GM19468 (cell line): ENCODE measurements around the gene LRRC18.

Source experiments
- ATAC-seq: cut with Tn5 transposase; IDR thresholded peaks from one replicate; pipeline ENCODE4 v1.9.1; 2021; ENCODE audit warnings: mild to moderate bottlenecking, moderate library complexity, moderate number of reproducible peaks; ENCODE audit not compliant: unreplicated experiment; ENCODE audit errors: extremely low read depth

Gene LRRC18

DNA sequence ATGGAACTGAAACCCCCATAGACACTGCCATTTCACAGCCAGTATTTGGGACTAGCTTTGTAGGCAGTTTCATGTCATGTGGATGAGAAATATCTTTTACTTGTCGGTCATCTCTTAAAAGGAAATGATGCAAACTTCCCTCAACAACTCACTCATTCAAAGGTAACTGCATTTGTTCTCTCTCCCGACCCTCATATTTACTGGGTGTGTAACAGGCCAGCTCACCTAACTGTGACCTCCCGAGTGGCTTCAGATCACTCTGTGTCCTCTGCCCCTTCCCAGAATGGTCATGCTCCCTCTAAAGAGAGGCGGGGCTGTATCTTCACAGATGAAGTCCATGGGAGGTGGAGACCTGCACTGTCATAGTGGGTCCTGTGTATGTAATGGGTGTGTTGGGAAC is 14.7 kb downstream of the LRRC18 start:
- no peak for ATAC-seq

- ATAC-seq, result no peak
These were observed 15.9 kb downstream of the LRRC18 start for GRCh38 chr10:48923748-48924147.

DNA sequence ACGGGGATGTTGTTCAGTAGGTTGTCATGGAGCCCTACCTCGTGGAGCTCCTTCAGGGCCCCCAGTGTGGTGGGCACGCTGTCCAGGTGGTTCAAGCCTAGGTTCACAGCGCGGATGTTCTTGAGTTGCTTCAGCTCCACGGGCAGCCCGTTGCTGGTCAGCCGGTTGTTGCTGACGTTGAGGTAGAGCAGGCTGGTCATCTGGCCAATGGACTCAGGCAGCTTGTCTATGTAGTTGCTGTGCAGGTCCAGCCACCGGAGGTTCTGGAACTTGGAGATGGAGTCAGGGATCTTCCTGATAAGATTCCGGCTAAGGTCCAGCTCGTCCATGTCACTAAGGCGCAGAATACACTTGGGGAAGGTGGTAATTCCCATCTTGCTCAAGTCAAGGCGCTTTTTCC is 26.0 kb downstream of the LRRC18 start:
- ATAC-seq, result no peak

DNA sequence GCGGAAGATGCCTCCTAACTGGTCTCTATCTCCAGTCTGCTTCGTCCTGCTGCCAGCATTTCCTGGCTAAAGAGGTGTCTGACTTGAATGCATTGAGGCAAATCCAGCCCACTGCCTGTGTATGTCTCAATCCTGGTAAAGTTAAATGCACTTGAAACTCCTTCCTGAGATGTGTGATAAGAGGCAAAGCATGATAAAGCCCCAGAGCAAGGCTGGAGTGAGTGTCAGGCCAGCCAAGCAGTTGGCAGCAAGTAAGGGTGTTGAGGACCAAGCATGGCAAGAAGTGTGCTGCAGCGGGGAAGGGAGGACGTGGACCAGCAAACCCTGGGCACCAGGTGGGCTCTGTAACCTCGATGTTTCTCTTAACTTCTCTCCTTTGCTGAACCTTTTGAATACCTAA is 29.1 kb downstream of the LRRC18 start:
- no peak for ATAC-seq

- ATAC-seq, result no peak
These were observed 31.9 kb downstream of the LRRC18 start for GRCh38 chr10:48907730-48908129.

DNA sequence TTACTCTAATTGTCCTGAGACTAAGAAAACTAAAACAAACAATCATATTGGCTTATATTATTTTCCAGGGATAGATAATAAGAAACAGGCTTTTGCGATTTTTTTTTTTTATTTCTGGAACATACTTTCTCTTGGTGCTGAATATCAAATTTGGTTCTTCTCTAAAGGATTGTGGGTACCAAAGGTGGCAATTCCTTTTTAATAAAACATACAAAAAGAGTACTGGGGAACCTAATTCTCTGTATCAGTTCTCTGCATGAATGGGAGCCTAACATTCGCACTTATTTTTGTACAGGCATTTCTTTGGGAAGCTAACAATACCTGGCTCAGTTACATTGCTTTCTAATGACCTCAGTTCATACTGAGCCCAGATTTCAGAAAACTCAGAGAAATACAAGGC is 32.8 kb downstream of the LRRC18 start:
- ATAC-seq, result no peak

- no peak for ATAC-seq
These were observed 34.3 kb downstream of the LRRC18 start for GRCh38 chr10:48905311-48905710.

- no peak for ATAC-seq
These were observed 34.8 kb downstream of the LRRC18 start for GRCh38 chr10:48904861-48905260.

DNA sequence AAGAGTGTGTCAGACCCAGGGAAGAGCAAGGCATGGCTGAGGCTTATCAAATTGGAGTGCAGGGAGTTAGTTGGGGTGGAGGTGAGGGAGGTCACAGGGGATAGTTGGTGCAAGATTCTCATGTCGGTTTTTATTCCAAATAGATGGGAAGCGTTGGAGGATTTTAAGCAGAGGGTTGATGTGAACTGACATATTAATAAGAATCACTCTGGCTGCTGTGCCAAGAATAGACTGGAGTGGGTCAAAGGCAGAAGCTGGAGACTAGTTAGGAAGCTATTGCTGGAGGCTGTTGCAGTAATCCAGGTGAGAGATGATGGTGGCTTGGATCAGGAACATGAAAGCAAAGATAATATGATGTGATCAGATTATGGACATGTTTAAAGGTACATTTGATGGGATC is 36.5 kb downstream of the LRRC18 start:
- ATAC-seq, result no peak

DNA sequence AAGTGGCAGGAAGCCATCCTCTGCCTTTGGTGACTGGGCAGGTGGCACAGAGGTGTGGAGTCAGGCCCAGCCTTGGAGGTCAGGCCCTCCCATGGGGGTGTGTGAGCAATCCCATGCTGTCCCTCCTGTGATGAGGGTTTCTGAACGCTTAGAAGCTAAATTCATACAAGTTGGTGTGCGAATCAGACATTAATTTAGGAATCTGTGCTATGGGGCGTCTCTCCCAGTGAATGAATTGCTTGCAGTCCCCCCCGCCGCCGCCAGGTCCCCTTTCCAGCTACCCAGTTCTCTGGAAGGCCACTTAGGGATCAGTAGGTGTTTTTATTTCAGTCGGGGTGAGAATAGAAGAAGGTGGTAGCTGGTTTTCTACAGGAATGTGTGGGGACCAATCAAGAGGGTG is 37.5 kb downstream of the LRRC18 start:
- no peak for ATAC-seq

DNA sequence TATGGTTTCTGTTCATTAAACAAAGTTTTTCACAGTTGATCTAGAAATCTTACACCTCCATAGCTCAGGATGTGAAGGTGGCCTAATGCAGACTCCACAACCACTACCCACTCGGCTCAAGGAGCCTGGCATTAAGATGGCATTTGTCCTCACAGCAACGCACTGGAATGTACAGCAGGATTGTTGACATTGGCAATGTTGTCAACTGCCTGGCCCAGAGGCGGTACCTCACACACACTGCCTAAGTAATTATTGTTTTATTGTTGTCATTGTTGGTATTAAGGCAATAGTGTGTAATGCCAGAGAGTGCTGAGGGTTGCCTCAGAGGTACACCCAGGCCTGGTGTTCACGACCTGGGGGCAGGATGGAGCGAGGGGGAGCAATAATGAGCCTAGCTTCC is 38.3 kb downstream of the LRRC18 start:
- no peak for ATAC-seq

DNA sequence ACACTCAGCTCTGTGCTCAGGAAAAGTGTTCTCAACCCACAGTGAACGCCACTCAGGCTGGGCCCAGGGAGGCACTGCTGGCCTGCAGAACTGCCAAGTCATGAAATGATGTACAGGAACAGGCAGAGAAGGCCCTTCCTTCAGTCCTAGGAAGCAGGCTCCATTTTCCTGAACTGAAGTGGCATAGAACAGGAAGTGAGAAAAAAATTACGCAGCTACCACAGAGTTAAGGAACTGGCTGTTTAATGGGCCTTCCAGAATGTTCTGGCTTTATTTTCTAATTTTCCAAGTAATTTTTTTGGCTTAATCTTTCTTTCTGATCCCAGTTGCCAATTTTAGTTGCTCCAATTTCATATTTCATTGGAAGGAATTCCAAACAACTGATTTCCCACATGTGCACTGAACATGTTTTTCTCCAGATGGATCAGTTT is 39.3 kb downstream of the LRRC18 start:
- no peak for ATAC-seq

GRCh38 chr10:48899781-48900180 is 39.9 kb downstream of the LRRC18 start:
- ATAC-seq, result no peak

DNA sequence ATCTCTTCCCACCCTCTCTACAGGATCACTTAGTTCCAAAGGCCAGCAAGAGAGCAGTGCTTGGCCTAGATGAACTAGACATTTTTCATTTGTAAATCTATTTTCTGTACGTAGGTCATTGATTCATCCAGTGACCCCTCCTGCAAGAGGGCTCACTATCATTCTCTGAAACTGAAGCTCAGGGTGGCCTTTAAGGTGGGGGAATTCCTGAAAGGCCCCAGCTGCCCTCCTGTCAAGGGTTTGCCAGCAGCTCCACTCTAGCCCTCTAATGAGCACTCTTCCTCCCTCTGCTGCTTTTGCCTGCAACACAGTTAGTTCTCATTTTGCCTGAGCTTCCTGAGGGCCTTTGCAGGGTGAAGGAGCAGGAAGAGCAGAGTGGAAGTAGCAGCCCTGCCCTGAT is 41.2 kb downstream of the LRRC18 start:
- ATAC-seq, result no peak

DNA sequence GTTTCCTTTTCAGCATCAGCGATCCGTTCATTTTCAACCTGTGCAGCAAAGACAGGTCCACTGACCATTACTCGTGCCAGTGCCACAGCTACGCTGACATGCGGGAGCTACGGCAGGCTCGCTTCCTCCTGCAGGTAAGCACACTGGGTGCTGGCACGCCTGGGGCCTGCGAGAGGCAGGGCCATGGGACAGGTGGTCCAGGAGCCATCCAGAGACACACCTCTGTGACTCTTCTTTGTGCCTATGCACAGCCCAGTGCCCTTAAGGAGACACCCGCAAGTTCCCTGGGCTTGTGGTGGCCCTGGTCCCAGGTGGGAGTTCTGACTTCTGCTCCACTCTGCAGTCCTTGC is 42.2 kb downstream of the LRRC18 start:
- ATAC-seq, result no peak

DNA sequence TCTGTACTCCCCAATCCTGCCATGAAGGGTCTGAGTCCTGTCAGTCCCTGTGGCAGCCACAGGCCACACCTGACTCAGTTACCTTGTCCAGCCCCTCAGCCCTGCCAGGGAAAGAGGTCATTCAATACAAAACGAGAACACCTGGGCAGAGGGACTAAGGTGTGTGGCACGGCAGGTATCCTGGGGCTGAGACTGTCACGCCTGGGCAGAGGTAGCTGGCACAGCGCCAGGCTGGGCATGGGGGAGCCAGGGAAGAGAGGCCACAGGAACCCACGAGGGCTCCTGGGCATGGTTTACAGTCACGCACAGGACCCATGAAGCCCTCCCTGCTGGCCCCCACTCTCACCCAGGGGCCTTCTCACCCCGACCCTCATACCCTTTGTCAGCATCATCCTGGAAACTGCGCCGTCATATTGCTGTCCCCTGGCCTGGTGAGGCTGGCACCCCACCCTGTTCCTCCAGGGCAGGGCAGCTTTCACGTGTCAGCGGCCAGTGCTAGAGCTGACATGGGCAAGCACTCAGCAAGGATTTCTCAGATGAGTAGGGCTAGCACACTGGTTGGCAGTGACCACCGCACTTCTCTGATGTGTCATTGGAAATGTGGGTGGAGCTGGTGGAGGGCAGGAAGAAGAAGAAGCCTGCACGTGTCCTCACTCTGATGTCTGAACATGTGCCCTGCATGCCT is 42.7 kb downstream of the LRRC18 start:
- ATAC-seq, result no peak

DNA sequence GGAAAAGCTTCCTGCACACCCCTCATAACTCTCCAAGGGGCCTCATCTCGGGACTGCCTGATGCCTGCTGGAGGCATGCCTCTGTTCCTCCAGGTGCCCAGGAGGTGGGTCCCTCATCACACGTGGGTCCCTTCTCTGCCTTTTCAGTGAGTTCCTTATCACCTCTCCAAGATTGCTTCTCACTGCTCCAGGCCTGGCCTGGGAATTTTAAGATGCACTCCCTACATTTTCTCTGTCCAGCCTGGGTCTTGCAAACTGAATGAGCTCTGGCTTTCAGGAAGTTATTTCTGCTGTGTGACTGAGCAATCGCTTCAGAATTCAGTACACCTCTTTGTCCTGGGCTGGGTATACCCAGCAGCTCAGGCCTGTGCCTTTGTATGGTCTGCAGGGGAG is 43.8 kb downstream of the LRRC18 start:
- ATAC-seq, result no peak

- no peak for ATAC-seq
These were observed 44.5 kb downstream of the LRRC18 start for GRCh38 chr10:48894911-48895802.

DNA sequence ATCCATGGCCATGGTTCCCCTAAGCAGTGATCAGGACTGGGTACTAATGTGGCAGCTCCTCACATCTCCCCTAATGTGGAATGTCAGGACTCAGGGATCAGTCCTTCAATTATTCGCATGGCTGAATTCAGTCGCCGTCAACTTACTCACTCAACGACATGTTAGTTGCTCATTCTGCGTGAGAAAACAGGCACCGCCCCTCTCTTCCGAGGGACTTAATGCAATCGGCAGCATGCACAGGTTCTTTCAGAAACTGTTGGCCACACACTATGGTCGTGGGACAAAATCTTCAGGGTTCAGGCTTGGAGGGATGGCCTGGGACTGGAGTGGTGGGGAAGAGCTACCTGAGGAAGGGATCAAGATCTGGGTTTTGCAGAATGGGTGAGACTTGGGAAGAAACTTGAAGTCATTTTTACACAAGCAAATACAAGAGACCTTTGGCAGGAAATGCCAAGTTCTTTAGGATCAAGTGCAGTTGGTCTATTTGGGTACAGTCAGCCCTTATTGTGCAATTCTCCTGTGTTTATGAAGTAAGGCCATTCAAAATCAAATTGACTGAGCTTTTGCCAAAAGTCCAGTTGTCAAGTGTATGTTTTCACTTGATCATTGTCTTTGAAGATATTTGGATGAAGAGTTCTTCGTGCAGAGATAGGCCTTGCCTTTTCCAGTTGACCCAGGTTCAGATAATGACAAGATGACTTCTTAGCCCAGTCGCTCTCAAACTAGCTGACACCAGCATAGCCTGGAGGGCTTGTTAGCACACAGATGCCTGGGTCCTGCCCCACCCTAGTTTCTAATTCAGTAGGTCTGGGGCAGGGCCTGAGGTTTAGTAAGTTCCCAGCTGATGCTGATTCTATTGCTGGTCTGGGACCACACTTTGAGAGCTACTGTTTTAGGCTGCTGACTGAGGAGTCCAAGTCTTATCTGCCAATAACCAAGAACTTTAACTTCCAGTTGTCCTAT is 48.5 kb downstream of the LRRC18 start:
- no peak for ATAC-seq

GRCh38 chr10:48887982-48888381 is 51.7 kb downstream of the LRRC18 start:
- ATAC-seq, result no peak

DNA sequence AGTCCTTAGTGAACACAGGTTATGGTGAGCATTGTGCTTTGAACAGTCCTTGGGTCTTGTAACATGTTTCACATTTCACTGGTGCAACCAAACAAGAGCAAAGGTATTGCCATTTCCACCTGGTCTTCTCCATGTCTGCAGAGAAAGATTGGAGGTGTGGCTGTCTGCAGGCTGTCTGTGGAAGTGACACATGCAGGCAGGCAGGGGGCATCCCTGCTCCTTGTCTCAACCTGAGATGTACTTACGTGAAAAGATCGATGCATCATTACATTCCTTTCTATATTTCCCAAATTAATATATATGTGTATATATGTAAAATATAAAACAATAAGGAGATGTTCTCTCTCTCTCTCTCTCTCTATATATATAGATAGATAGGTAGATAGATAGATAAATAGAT is 54.3 kb downstream of the LRRC18 start:
- no peak for ATAC-seq
